Type B pancreatic cell (in vitro differentiated cells): ENCODE results near the gene DDX47. TPM values are rescaled to one million over a fixed set of nuclear protein-coding genes. Genes with fewer than 3 reads are reported as not detected.
"Not testable (repeated sequence)": the region's sequence is repeated elsewhere in the genome, so short reads cannot be mapped to it uniquely, and the experiment has no call there.

ENCODE experiments used
- DNase-seq: peaks from one replicate; pipeline ENCODE4 v3.0.0; 2021; ENCODE audit warnings: mixed read lengths; ENCODE audit not compliant: unreplicated experiment; ENCODE audit errors: extremely low spot score
- H3K27ac Mint-ChIP-seq: 2 replicates; pipeline ENCODE4 v1.8.0; 2021; ENCODE audit warnings: mild to moderate bottlenecking, mixed read lengths
- H3K27me3 Mint-ChIP-seq: 2 replicates; pipeline ENCODE4 v1.8.0; 2021; ENCODE audit warnings: mixed read lengths
- H3K36me3 Mint-ChIP-seq: 2 replicates; pipeline ENCODE4 v1.8.0; 2021; ENCODE audit warnings: mixed read lengths
- H3K4me1 Mint-ChIP-seq: one replicate; pipeline ENCODE4 v1.8.0; 2021; ENCODE audit warnings: mixed read lengths; ENCODE audit not compliant: unreplicated experiment
- H3K4me3 Mint-ChIP-seq: 2 replicates; pipeline ENCODE4 v1.8.0; 2021; ENCODE audit warnings: mild to moderate bottlenecking, mixed read lengths
- H3K9me3 Mint-ChIP-seq: 2 replicates; pipeline ENCODE4 v1.8.0; 2021; ENCODE audit warnings: mixed read lengths
- CTCF ChIP-seq: fragments of 200-600 bp; sonication (generic); conservative IDR thresholded peaks from 2 replicates; pipeline ENCODE4 v1.5.0; 2021; ENCODE audit warnings: antibody characterized with exemption, mild to moderate bottlenecking
- microRNA-seq: library from miRNA; unstranded; fragments of <30 nt; microRNA quantifications from one replicate; pipeline ENCODE4, GENCODE V29; 2020
- total RNA-seq: library from RNA; stranded (reverse); gene quantifications from 2 replicates; pipeline ENCODE4 v1.2.1, GENCODE V29; 2021; ENCODE audit warnings: low replicate concordance

Gene DDX47
- total RNA-seq, 1 donor from 2014 or later, result 73.0 TPM

DNA sequence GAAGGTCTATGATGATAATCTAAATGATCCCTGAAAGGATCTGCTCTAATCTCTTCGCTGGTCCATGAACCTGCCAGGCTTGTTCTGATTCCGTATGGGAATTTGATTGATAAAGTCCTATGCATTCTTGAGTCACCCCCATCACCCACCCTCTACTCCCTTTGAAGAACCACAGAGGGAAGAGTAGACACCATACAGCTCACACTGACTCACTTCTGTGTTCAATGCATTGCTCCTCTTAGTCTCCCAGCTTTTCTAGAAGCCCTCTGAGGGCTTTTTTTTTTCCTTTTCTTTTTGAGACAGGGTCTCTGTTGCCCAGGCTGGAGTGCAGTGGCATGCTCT lies 59.8 kb downstream of the DDX47 start:
- H3K9me3 Mint-ChIP-seq, result peaks cover 5% of the 10 kb centered on the region
- peak overlapping the region; percentile 46 for H3K4me3 Mint-ChIP-seq
- H3K27me3 Mint-ChIP-seq, result no peaks in the 10 kb centered on the region
- no peak for DNase-seq
- H3K4me1 Mint-ChIP-seq, result peaks cover 31% of the 10 kb centered on the region
- peaks cover 39% of the 10 kb centered on the region for H3K36me3 Mint-ChIP-seq
- TF ChIP-seq CTCF, result no peak
- H3K27ac Mint-ChIP-seq, result peak overlapping the region; percentile 96

- no peak for TF ChIP-seq CTCF
- H3K36me3 Mint-ChIP-seq, result peaks cover 29% of the 10 kb centered on the region
- H3K4me3 Mint-ChIP-seq, result peak overlapping the region; percentile 44
- H3K9me3 Mint-ChIP-seq, result peaks cover 5% of the 10 kb centered on the region
- no peaks in the 10 kb centered on the region for H3K27me3 Mint-ChIP-seq
- H3K4me1 Mint-ChIP-seq, result peaks cover 31% of the 10 kb centered on the region
- peak overlapping the region; percentile 96 for H3K27ac Mint-ChIP-seq
- DNase-seq, result no peak
Observed at GRCh38 chr12:12874029-12874428, 60.9 kb downstream of the DDX47 start.

GRCh38 chr12:12875301-12875700 lies 62.2 kb downstream of the DDX47 start:
- H3K9me3 Mint-ChIP-seq, H3K27me3 Mint-ChIP-seq, DNase-seq, H3K27ac Mint-ChIP-seq, H3K4me3 Mint-ChIP-seq: not testable (repeated sequence)
- Mint-ChIP-seq H3K4me1 (peaks cover 31% of the 10 kb centered on the region), H3K36me3 (peaks cover 27% of the 10 kb centered on the region)

DNA sequence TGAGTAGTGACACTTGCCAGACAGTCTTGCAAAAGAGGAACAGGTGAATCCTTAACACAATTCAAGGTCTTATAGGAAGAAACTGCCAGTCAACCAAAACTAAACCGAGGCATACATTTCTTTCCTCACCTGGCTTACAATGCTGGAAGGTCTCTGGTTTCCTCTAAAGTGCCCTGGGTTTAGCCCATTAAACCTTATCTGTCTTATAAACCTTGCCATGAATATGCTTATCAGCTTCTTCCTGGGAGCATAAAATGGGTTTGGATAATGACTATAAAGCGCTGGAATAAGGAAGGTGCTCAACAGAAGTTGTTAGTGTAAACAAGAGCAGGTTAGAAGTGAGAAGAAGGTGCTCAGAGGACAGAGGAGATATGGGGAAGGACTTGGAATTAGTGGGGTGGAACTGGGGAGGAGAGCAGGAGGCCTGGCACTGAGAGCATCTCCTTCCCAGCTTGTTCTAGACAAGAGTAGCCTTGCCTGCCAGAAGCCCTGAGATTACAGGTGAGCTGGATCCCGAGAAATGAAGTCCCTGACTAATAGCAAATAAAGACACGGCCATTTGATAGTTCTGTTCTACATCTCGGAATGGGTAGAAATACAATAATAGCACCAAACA lies 64.1 kb downstream of the DDX47 start:
- Mint-ChIP-seq H3K9me3 (no peaks in the 10 kb centered on the region), H3K4me3 (peak overlapping the region; percentile 22), H3K36me3 (peaks cover 23% of the 10 kb centered on the region), H3K4me1 (peaks cover 25% of the 10 kb centered on the region), H3K27ac (peak overlapping the region; percentile 82), H3K27me3 (no peaks in the 10 kb centered on the region)
- DNase-seq, result no peak
- no peak for TF ChIP-seq CTCF

- no peak for DNase-seq
- Mint-ChIP-seq H3K27ac (peak overlapping the region; percentile 82), H3K27me3 (no peaks in the 10 kb centered on the region), H3K4me1 (peaks cover 19% of the 10 kb centered on the region), H3K36me3 (peaks cover 23% of the 10 kb centered on the region), H3K9me3 (no peaks in the 10 kb centered on the region), H3K4me3 (peak overlapping the region; percentile 22)
- TF ChIP-seq CTCF, result no peak
Observed at GRCh38 chr12:12877781-12878455, 64.8 kb downstream of the DDX47 start.

Small RNAs within 50 kb of the gene (microRNA-seq; reads per million reads assigned to microRNA genes)
- gene MIR613, result not detected

Other genes starting within 250 kb of the DDX47 start
- gene CREBL2, start 201.5 kb upstream of the DDX47 start, total RNA-seq, result 11.9 and 21.4 TPM in 2 replicates
- 1.6 and 3.6 TPM in 2 replicates for gene GPR19, start 117.2 kb upstream of the DDX47 start, total RNA-seq
- 49.6 and 85.5 TPM in 2 replicates for gene CDKN1B, start 96.0 kb upstream of the DDX47 start, total RNA-seq
- 2.9 and 5.6 TPM in 2 replicates for gene APOLD1, start 27.7 kb upstream of the DDX47 start, total RNA-seq
- 152 and 1,119 TPM in 2 replicates for gene GPRC5A, start 78.2 kb downstream of the DDX47 start, total RNA-seq
- 5.5 TPM in 1 of 2 replicates, not detected in the other for gene GPRC5D, start 138.8 kb downstream of the DDX47 start, total RNA-seq
- gene HEBP1, start 186.9 kb downstream of the DDX47 start, total RNA-seq, result 66.4 and 146 TPM in 2 replicates
- 11.9 and 20.5 TPM in 2 replicates for gene FAM234B, start 231.0 kb downstream of the DDX47 start, total RNA-seq